ENCODE data around the gene MISP. TPM values are rescaled to one million over a fixed set of nuclear protein-coding genes. Genes with fewer than 3 reads are reported as not detected.

MISP gene
- total and polyA plus RNA-seq, 10 of the 15 experiments (the other 5 are each of a cell fraction or from before 2014, with no cell fraction given), result not detected

DNA sequence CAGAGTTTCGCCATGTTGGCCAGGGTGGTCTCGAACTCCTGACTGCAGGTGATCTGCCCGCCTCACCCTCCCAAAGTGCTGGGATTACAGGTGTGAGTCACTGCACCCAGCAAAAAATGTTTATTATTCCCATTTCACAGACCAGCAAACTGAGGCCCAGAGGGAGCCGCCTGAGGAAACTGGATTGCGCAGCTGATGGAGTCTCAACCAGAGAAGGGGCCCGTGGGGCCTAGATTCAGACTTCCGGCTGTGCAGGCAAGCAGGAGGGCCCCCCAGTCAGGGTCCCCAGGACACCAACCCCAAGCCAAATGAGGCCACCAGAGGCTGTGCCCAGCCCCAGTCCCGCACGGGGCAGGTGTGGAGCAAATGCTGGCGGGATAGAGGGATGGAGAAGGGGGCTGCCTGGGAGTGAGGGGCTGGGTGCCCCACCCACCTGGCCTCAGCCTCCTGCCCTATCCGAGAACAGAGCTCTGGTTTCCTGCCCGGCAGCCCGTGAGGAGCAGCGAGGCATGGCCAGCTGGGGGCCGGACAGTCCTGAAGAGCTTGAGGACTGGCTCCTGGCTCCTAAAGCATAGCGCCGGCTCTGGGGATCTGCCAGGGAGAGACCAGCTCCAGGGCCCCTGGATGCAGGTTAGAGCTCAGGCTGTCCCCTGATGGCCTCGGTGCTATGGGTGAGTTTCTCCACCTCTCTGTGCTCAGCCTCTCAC lies 22.0 kb downstream of the MISP start (continued):
- TF ChIP-seq CHD2 (IDR thresholded peaks at IDR 0.05; ENCODE audit: borderline replicate concordance, low read depth, low read length), result no peak
- TF ChIP-seq ZNF622 (IDR thresholded peaks at IDR 0.05), result no peak
- TF ChIP-seq KDM1A (IDR thresholded peaks at IDR 0.05; ENCODE audit: borderline replicate concordance), result no peak
- TF ChIP-seq HCFC1 (IDR thresholded peaks at IDR 0.05; ENCODE audit: low read length), result no peak
- TF ChIP-seq BCL11A (IDR thresholded peaks at IDR 0.05; ENCODE audit: low read depth, low read length), result no peak

DNA sequence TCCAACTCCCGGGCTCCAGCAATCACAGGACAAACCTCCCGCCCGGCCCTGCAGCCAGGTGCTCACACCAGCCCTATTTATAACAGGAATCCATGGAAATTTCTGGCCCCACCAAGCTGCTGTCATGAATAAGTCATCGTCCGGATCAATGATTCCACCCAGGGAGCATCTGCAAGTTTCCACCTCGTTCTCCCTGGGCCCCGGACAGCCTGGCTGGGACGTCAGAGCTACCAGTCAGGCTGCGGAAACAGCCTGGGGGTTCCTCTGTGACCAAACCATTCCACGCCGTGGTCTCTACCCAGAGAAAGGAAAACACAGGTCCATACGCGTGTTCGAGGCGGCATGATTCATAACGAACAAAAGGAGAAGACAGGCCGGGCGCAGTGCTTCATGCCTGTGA lies 25.6 kb downstream of the MISP start:
- no peak overlapping the region for H3K4me3 ChIP-seq
- no peak overlapping the region for H2AFZ ChIP-seq (ENCODE audit: control insufficient read depth, low read depth, low read length)
- no peaks in the 10 kb centered on the region for H4K20me1 ChIP-seq (ENCODE audit: control insufficient read depth, insufficient read depth)
- H3K9me3 ChIP-seq (replicated peaks; ENCODE audit: control insufficient read depth, insufficient read depth, low read length), result no peaks in the 10 kb centered on the region
- no peak for FAIRE-seq
- ChIA-PET POLR2A (interaction anchor here (0.6 kb wide), 1 partner anchor 39 kb away, joined by 3 read pairs; no protein-coding TSS in a partner anchor), RAD21 (ENCODE audit: unreplicated experiment) (no interaction called here), SMC1A (ENCODE audit: uncharacterized antibody, unreplicated experiment) (no interaction called here), CTCF (interaction anchor here (0.8 kb wide), 1 partner anchor 81 kb away, joined by 3 read pairs; no protein-coding TSS in a partner anchor)
- no peak overlapping the region for H3K27ac ChIP-seq (ENCODE audit: control insufficient read depth, insufficient read depth)
- no peaks in the 10 kb centered on the region for H3K4me1 ChIP-seq (ENCODE audit: control insufficient read depth, insufficient read depth, low read length)
- in situ Hi-C loops (cut with MboI) (no loop called here), intact Hi-C loops (cut with micrococcal nuclease; ENCODE audit: unreplicated experiment) (no loop called here)
- ATAC-seq, result no peak
- H3K36me3 ChIP-seq (ENCODE audit: control insufficient read depth in 2 of 2, insufficient read depth in 2 of 2, low read length in 1 of 2), result no peaks in the 10 kb centered on the region
- no peak overlapping the region for H3K4me2 ChIP-seq (ENCODE audit: control insufficient read depth, insufficient read depth)
- BruUV-seq (replicated peaks), result no TSS peak
- WGBS (ENCODE audit: insufficient coverage, insufficient replicate concordance, low lambda C conversion rate, missing lambda C conversion rate), result 73% methylated on average over 17 of the region's 18 CpGs
- H3K9ac ChIP-seq (ENCODE audit: control insufficient read depth, insufficient read depth, low read length), result no peak overlapping the region
- no peak for DNase-seq (ENCODE audit: low read depth, low spot score)
- no peaks in the 10 kb centered on the region for H3K27me3 ChIP-seq (replicated peaks in 1 of 2; ENCODE audit: control insufficient read depth in 2 of 2, insufficient read depth in 2 of 2, low read length in 1 of 2)
- H3K79me2 ChIP-seq (ENCODE audit: control insufficient read depth, insufficient read depth, low read length), result no peaks in the 10 kb centered on the region
- no peak for TF ChIP-seq NRF1 (conservative IDR thresholded peaks at IDR 0.05; ENCODE audit: low read depth, low read length)
- TF ChIP-seq SMARCA5 (IDR thresholded peaks at IDR 0.05), result no peak
- TF ChIP-seq EP300 (IDR thresholded peaks at IDR 0.05; ENCODE audit: borderline replicate concordance in 1 of 2, control insufficient read depth in 1 of 2, low read depth in 2 of 2, low read length in 2 of 2), result no peak
- TF ChIP-seq, protein P1, sequence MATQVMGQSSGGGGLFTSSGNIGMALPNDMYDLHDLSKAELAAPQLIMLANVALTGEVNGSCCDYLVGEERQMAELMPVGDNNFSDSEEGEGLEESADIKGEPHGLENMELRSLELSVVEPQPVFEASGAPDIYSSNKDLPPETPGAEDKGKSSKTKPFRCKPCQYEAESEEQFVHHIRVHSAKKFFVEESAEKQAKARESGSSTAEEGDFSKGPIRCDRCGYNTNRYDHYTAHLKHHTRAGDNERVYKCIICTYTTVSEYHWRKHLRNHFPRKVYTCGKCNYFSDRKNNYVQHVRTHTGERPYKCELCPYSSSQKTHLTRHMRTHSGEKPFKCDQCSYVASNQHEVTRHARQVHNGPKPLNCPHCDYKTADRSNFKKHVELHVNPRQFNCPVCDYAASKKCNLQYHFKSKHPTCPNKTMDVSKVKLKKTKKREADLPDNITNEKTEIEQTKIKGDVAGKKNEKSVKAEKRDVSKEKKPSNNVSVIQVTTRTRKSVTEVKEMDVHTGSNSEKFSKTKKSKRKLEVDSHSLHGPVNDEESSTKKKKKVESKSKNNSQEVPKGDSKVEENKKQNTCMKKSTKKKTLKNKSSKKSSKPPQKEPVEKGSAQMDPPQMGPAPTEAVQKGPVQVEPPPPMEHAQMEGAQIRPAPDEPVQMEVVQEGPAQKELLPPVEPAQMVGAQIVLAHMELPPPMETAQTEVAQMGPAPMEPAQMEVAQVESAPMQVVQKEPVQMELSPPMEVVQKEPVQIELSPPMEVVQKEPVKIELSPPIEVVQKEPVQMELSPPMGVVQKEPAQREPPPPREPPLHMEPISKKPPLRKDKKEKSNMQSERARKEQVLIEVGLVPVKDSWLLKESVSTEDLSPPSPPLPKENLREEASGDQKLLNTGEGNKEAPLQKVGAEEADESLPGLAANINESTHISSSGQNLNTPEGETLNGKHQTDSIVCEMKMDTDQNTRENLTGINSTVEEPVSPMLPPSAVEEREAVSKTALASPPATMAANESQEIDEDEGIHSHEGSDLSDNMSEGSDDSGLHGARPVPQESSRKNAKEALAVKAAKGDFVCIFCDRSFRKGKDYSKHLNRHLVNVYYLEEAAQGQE (IDR thresholded peaks at IDR 0.05; ENCODE audit: low read depth, low read length), result no peak
- TF ChIP-seq POLR2AphosphoS2 (IDR thresholded peaks at IDR 0.05; ENCODE audit: low read depth, low read length), result no peak
- TF ChIP-seq TARDBP (IDR thresholded peaks at IDR 0.05; ENCODE audit: borderline replicate concordance), result no peak
- TF ChIP-seq MYC (IDR thresholded peaks at IDR 0.05; ENCODE audit: insufficient read depth, insufficient read length, insufficient replicate concordance, low read length, severe bottlenecking), result no peak
- TF ChIP-seq FOXM1 (IDR thresholded peaks at IDR 0.05; ENCODE audit: low read depth, low read length), result no peak
- TF ChIP-seq FOXK2 (IDR thresholded peaks at IDR 0.05), result no peak
- TF ChIP-seq YY1 (IDR thresholded peaks at IDR 0.05; ENCODE audit: low read depth, low read length), result no peak
- TF ChIP-seq, protein P2, sequence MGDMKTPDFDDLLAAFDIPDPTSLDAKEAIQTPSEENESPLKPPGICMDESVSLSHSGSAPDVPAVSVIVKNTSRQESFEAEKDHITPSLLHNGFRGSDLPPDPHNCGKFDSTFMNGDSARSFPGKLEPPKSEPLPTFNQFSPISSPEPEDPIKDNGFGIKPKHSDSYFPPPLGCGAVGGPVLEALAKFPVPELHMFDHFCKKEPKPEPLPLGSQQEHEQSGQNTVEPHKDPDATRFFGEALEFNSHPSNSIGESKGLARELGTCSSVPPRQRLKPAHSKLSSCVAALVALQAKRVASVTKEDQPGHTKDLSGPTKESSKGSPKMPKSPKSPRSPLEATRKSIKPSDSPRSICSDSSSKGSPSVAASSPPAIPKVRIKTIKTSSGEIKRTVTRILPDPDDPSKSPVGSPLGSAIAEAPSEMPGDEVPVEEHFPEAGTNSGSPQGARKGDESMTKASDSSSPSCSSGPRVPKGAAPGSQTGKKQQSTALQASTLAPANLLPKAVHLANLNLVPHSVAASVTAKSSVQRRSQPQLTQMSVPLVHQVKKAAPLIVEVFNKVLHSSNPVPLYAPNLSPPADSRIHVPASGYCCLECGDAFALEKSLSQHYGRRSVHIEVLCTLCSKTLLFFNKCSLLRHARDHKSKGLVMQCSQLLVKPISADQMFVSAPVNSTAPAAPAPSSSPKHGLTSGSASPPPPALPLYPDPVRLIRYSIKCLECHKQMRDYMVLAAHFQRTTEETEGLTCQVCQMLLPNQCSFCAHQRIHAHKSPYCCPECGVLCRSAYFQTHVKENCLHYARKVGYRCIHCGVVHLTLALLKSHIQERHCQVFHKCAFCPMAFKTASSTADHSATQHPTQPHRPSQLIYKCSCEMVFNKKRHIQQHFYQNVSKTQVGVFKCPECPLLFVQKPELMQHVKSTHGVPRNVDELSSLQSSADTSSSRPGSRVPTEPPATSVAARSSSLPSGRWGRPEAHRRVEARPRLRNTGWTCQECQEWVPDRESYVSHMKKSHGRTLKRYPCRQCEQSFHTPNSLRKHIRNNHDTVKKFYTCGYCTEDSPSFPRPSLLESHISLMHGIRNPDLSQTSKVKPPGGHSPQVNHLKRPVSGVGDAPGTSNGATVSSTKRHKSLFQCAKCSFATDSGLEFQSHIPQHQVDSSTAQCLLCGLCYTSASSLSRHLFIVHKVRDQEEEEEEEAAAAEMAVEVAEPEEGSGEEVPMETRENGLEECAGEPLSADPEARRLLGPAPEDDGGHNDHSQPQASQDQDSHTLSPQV (IDR thresholded peaks at IDR 0.05), result no peak

Data from GM12878 (cell line).